PC-3 (cell line): ENCODE data around the gene PDGFC.

Experiments used
- CTCF ChIP-seq: fragments of 300-600 bp; sonication (generic); conservative IDR thresholded peaks from 2 replicates; pipeline ENCODE4 v1.5.1; 2017; ENCODE audit warnings: antibody characterized with exemption, low read depth, mild to moderate bottlenecking, low read length
- EZH2 ChIP-seq: fragments of 300-600 bp; sonication (generic); IDR thresholded peaks from one replicate; pipeline ENCODE4 v1.6.1; 2017; ENCODE audit warnings: antibody characterized with exemption, mild to moderate bottlenecking, low read length; ENCODE audit not compliant: unreplicated experiment

GRCh38 chr4:156723951-156724668, 247.5 kb downstream of the PDGFC start:
- TF ChIP-seq CTCF = no peak
- TF ChIP-seq EZH2 = no peak
